D341Med (cell line): ENCODE data around the gene TMPRSS3.

Source experiments
- DNase-seq: peaks from one replicate; pipeline ENCODE4 v3.0.0; 2012; ENCODE audit warnings: low spot score

Gene TMPRSS3

DNA sequence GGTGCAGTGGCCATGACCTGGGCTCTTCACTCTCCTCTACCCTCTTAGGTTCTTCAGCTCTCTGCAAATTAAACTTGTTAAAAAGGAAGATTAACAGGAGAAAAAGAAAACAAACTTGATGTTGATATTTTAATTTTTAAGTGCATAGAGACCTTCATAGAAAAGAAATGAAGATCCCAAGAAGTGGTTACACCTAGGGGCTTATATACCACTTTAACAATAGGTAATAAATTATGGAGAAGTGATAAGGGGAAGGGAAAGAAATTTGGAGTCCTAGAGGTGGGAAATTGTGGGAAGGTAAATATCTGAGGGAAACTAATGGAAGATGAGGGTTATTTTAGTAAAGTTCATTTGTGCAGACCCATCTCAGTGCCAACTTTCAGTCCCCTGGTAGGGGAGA, 64.2 kb downstream of the TMPRSS3 start:
- DNase-seq: no peak

DNA sequence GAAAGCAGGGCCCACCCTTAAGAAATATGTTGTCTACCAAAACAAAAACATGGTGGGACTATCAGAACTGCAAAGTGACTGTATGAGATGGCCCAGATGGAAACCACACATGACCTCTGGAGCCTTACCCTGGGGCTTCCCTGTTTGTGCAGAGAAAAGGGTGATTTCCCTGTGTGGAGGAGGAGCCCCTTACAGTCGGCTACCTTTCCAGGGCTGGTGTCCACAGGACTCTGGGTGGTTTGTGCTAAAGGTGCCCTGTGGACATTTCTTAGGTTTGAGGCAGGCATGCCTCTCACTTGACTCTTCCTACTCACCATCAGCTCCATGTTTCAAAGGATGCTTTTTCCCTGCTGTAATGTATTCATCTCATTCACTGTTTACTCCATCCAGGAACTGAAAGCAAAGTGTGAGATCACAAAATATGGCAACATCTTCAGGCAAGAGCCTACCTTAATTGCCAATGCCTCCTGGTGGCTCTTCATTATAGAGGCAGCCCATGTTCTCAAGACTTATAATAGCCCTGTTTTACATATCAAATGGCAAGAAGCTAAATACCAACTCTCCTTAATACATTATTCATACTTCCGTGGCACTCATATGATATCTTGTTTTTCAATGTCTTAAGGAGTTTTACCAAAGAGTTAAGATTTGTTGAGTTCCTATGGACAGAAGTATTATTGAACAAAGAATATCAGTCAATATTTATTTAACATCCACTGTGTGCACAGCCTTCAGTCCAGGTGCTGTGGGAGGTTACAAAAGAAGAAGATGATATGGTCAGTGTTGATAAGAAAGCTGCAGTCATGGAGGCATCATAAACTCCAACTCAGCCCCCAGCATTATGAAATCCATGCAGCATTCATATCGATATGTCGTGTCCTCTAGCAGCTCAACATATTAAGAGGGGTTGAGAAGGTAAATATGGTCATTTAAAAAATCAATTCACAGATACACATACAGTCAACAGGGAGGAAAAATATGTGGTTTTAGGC, 65.2 kb downstream of the TMPRSS3 start:
- DNase-seq: no peak

DNA sequence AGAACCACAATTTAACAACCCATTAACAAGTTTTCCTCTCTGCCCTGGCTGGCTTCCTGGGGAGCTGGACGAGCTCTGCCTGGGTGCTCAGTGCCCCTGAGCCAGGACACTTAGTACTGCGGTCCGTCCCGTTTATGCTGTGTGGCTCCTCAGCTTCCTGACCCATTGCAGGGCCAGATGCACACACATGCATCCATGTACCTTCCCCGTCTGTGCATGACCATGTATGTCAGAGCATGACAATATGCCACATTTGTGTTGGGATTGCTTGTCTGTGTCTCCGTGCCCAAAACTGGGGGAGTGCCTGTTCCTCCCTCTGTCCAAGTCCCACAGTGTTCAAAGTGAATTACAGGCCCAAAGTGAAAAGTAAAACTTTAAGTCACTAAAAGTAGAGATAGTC, 71.0 kb downstream of the TMPRSS3 start:
- DNase-seq: no peak
